Loucy (cell line): Measurements from ENCODE around the gene SERINC4.
A peak's percentile ranks its signal among the peaks of the same experiment; 100 is the strongest.

Experiments
- H2AFZ ChIP-seq: fragments of 200-600 bp; sonication (generic); 2 replicates; pipeline ENCODE4 v1.6.0; 2016; ENCODE audit warnings: antibody characterized with exemption, mild to moderate bottlenecking, low read length, moderate library complexity
- H3F3A ChIP-seq: fragments of 200-600 bp; 2 replicates; pipeline ENCODE4 v1.6.0; 2016; ENCODE audit warnings: antibody characterized with exemption, low read depth, mild to moderate bottlenecking
- H3K27me3 ChIP-seq: fragments of 200-600 bp; sonication (generic); 2 replicates; pipeline ENCODE4 v1.6.1; 2014; ENCODE audit warnings: low read length, mild to moderate bottlenecking; ENCODE audit not compliant: insufficient read depth, poor library complexity, severe bottlenecking
- H3K36me3 ChIP-seq: fragments of 200-600 bp; sonication (generic); 2 replicates; pipeline ENCODE4 v1.6.1; 2016; ENCODE audit warnings: low read length; ENCODE audit not compliant: insufficient read depth
- H3K4me1 ChIP-seq: fragments of 200-600 bp; sonication (generic); 2 replicates; pipeline ENCODE4 v1.5.1; 2014; ENCODE audit warnings: low read length, mild to moderate bottlenecking; ENCODE audit not compliant: insufficient read depth, poor library complexity, severe bottlenecking
- H3K4me2 ChIP-seq: fragments of 200-600 bp; sonication (generic); 2 replicates; pipeline ENCODE4 v1.6.0; 2014; ENCODE audit warnings: antibody characterized with exemption, low read length, low read depth, mild to moderate bottlenecking; ENCODE audit not compliant: poor library complexity, severe bottlenecking
- H3K4me3 ChIP-seq: fragments of 200-600 bp; sonication (generic); 2 replicates; pipeline ENCODE4 v1.5.1; 2014; ENCODE audit warnings: low read length, mild to moderate bottlenecking, mixed read lengths; ENCODE audit not compliant: poor library complexity, severe bottlenecking
- H3K79me2 ChIP-seq: fragments of 200-600 bp; sonication (generic); 2 replicates; pipeline ENCODE4 v1.6.1; 2014; ENCODE audit warnings: low read length; ENCODE audit not compliant: insufficient read depth
- H3K9ac ChIP-seq: fragments of 200-600 bp; sonication (generic); 2 replicates; pipeline ENCODE4 v1.6.0; 2014; ENCODE audit warnings: mild to moderate bottlenecking, low read depth, low read length, moderate library complexity; ENCODE audit not compliant: poor library complexity, severe bottlenecking
- H3K9me2 ChIP-seq: fragments of 200-600 bp; sonication (generic); replicated peaks from 2 replicates; pipeline ENCODE4 v1.6.1; 2016; ENCODE audit warnings: low read depth, low read length, mixed read lengths
- H3K9me3 ChIP-seq: fragments of 200-600 bp; sonication (generic); 2 replicates; pipeline ENCODE4 v1.6.1; 2014; ENCODE audit warnings: mild to moderate bottlenecking, antibody characterized with exemption, low read length, low read depth; ENCODE audit not compliant: insufficient read depth
- H4K20me1 ChIP-seq: fragments of 200-600 bp; sonication (generic); 2 replicates; pipeline ENCODE4 v1.6.0; 2014; ENCODE audit warnings: antibody characterized with exemption, low read length, mild to moderate bottlenecking; ENCODE audit not compliant: insufficient read depth, poor library complexity, severe bottlenecking
- EZH2phosphoT487 ChIP-seq: fragments of 200-600 bp; IDR thresholded peaks from 2 replicates; pipeline ENCODE4 v1.6.1; 2018; ENCODE audit warnings: antibody characterized with exemption, mild to moderate bottlenecking, moderate library complexity, borderline replicate concordance
- TF ChIP-seq, protein P1 (sequence below): fragments of 200-600 bp; sonication (generic); conservative IDR thresholded peaks from 2 replicates; pipeline ENCODE4 v1.5.1; 2014; ENCODE audit warnings: mild to moderate bottlenecking, antibody characterized with exemption, low read length

SERINC4 gene

DNA sequence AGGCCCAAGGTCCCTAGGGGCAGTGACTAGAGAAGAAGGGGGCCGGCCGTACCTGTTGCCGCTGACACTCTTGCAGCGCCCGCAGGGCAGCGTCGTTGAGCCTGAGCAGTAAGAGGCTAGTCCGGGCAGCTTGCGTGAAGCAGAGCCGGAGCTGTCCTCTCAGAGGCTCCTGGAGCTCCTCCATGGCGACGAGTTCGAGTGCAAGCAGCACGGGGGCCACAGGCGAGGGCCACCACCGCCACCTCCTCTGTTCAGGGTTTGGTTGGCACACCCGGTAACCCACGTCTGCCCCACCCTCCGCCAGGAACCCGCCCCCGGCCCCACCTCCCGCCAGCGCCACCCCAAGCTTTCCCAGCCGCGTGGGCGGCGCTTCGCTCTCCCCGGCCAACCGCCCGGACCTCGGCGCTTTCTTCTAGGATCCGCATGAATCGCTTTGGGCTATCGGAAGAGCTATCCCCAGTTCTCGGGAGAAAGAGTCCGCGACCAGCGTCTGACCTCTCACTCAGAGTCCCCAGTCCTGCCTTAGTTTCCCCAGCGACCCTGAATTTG lies 23.2 kb downstream of the SERINC4 start, which contains the start of gene ELL3:
TSS of gene ELL3 (minus strand) at position 249 of the 549 bp plus-strand sequence. CDS start at position 184, 65 bp downstream.
- H3K79me2 ChIP-seq, result no peaks in the 10 kb centered on the region
- H3K9me2 ChIP-seq, result no peaks in the 10 kb centered on the region
- peak within 1 kb of the TSS; percentile 80 for H3K4me2 ChIP-seq
- H3K27me3 ChIP-seq, result no peaks in the 10 kb centered on the region
- H3F3A ChIP-seq, result 0 out of 2 replicates have a peak, but pooled peaks cover 7% of the 10 kb centered on the region
- TF ChIP-seq EZH2phosphoT487, result no peak
- TF ChIP-seq, protein P1, sequence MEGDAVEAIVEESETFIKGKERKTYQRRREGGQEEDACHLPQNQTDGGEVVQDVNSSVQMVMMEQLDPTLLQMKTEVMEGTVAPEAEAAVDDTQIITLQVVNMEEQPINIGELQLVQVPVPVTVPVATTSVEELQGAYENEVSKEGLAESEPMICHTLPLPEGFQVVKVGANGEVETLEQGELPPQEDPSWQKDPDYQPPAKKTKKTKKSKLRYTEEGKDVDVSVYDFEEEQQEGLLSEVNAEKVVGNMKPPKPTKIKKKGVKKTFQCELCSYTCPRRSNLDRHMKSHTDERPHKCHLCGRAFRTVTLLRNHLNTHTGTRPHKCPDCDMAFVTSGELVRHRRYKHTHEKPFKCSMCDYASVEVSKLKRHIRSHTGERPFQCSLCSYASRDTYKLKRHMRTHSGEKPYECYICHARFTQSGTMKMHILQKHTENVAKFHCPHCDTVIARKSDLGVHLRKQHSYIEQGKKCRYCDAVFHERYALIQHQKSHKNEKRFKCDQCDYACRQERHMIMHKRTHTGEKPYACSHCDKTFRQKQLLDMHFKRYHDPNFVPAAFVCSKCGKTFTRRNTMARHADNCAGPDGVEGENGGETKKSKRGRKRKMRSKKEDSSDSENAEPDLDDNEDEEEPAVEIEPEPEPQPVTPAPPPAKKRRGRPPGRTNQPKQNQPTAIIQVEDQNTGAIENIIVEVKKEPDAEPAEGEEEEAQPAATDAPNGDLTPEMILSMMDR, result no peak
- H4K20me1 ChIP-seq, result peaks cover 9% of the 10 kb centered on the region
- peak within 1 kb of the TSS; percentile 93 for H2AFZ ChIP-seq
- peak within 1 kb of the TSS; percentile 84 for H3K4me3 ChIP-seq
- peaks cover 20% of the 10 kb centered on the region; the same call in 1 of the 2 replicates for H3K36me3 ChIP-seq
- no peaks in the 10 kb centered on the region for H3K9me3 ChIP-seq
- H3K9ac ChIP-seq, result peak within 1 kb of the TSS; percentile 74
- H3K4me1 ChIP-seq, result peaks cover 19% of the 10 kb centered on the region

DNA sequence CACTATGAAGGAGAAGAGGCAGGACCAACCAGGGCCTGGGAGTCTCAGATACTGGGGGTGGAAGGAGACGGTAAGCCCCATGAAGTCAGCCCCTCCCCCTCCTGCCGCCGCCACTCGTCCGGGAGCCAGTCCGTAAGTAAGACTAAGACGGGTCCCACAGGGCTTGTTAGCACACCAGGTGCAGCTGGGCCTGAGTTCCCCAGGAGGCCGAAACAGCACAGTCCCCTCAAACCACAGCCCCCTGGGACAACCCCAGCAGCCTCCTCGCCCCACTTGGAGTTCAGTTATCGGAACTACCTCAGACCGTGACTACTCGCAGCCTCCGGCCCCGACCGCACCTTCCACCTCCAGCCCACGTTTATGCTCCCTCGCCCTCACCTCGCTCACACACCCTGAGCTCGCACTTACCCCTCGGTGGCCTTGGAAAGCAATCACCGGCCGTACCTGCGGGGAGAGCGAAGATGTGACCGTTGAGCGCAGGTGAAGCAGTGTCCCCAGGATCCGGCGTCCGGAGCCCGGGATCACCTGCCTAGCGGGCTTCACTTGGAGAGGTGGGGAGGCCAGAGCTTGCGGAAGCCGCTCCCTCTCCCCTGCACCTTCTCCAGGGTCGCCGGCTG lies 23.8 kb downstream of the SERINC4 start:
- Histone ChIP-seq H2AFZ (peak overlapping the region; percentile 93; the same call in 1 of the 2 replicates), H3K27me3 (no peaks in the 10 kb centered on the region), H3K9me2 (no peaks in the 10 kb centered on the region), H3K4me2 (peak overlapping the region; percentile 80), H3K4me1 (peaks cover 19% of the 10 kb centered on the region), H3K4me3 (peak overlapping the region; percentile 84), H3K9me3 (no peaks in the 10 kb centered on the region), H3K36me3 (peaks cover 26% of the 10 kb centered on the region; the same call in 1 of the 2 replicates), H3K79me2 (no peaks in the 10 kb centered on the region), H3F3A (0 out of 2 replicates have a peak, but pooled peaks cover 7% of the 10 kb centered on the region), H4K20me1 (peaks cover 9% of the 10 kb centered on the region), H3K9ac (peak overlapping the region; percentile 74)
- no peak for TF ChIP-seq EZH2phosphoT487
- TF ChIP-seq, protein P1, result no peak

DNA sequence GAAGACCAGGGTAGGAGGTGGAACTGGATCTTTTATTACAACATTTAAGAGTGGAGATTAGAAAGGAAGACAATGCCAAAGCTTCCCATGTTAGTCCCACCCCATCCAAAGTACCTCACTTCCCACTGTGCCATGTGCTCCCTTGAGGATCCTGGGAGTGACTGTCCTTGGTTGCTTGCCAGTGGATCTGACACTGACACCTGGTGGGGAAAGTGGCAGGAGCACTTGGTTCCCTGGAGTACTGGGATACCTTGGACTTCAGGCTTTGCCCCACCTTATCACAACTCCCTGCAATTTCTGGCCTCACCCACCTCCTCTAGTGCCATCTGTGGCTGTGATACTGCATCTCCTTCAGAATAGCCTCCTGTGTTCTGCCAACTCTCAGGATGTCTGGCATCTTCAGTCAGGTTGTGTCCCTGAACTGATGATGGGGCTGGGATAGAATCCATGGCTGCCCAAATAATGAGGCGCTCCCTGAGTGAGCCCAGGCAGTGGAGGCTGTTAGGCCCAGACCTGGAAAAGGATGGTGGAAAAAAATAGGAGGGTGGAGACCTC lies 24.5 kb downstream of the SERINC4 start:
- Histone ChIP-seq H3K9ac (peak overlapping the region; percentile 74), H3K36me3 (peaks cover 33% of the 10 kb centered on the region; the same call in 1 of the 2 replicates), H3K79me2 (no peaks in the 10 kb centered on the region), H2AFZ (no peak overlapping the region), H4K20me1 (peaks cover 9% of the 10 kb centered on the region), H3K4me2 (peak overlapping the region; percentile 80), H3K4me1 (peaks cover 19% of the 10 kb centered on the region), H3F3A (0 out of 2 replicates have a peak, but pooled peaks cover 7% of the 10 kb centered on the region), H3K27me3 (no peaks in the 10 kb centered on the region), H3K9me2 (no peaks in the 10 kb centered on the region), H3K4me3 (peak overlapping the region; percentile 84), H3K9me3 (no peaks in the 10 kb centered on the region)
- TF ChIP-seq EZH2phosphoT487, result no peak
- TF ChIP-seq, protein P1, result peak; percentile 30
